Measurements from ENCODE around the gene KASH5. TPM values are rescaled to one million over a fixed set of nuclear protein-coding genes. Genes with fewer than 3 reads are reported as not detected.

The KASH5 gene
- total and polyA plus RNA-seq, 12 donors: not detected

DNA sequence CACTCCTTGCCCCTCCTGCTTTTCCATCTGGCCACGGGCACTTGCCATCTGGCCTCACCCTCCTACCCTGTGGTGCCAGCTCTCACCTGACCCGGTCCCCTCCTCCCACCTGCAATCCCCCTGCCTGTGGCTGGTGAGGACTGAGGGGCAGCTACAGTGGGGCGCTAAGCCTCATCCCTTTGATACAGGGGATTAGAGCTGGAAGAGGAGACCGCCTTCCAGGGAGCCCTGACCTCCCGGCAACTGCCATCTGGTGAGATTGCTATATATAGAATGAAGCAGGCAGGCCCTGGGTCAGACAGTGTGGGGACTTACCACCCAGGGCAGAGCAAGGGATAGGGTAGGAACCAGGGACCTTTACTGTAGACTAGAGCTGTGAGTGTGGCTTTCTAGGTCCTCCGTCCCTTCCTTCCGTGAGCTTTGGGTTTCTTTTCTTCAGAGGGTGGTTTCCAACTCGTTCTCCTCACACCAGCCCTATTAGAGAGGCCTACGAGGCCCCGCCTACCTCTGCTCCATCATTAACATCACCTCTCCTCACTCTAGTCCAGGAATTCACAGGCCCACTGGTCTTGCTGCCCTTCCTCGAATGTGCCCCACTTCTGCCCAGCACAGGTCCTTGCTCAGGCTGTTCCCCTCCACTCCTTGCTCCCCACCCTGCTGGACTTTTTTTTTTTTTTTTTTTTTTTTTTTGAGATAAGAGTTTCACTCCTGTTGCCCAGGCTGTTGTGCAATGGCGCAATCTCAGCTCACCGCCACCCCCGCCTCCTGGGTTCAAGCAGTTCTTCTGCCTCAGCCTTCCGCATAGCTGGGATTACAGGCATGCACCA lies 7.7 kb downstream of the KASH5 start:
- Histone ChIP-seq H3K36me3 (no peaks in the 10 kb centered on the region), H3K4me1 (peaks cover 0 to 6% (median 0%) of the 10 kb centered on the region in 9 donors), H3K27ac (no peak overlapping the region), H3K9me3 (no peaks in the 10 kb centered on the region), H3K4me3 (no peak overlapping the region), H3K27me3 (peaks cover 5 to 33% (median 9%) of the 10 kb centered on the region in 7 donors)
- no peak for ATAC-seq
- TF ChIP-seq, protein P1, sequence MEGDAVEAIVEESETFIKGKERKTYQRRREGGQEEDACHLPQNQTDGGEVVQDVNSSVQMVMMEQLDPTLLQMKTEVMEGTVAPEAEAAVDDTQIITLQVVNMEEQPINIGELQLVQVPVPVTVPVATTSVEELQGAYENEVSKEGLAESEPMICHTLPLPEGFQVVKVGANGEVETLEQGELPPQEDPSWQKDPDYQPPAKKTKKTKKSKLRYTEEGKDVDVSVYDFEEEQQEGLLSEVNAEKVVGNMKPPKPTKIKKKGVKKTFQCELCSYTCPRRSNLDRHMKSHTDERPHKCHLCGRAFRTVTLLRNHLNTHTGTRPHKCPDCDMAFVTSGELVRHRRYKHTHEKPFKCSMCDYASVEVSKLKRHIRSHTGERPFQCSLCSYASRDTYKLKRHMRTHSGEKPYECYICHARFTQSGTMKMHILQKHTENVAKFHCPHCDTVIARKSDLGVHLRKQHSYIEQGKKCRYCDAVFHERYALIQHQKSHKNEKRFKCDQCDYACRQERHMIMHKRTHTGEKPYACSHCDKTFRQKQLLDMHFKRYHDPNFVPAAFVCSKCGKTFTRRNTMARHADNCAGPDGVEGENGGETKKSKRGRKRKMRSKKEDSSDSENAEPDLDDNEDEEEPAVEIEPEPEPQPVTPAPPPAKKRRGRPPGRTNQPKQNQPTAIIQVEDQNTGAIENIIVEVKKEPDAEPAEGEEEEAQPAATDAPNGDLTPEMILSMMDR (IDR thresholded peaks at IDR 0.05): no peak
- intact Hi-C loops (cut with DNase I): loop anchor here in 1 of 10 donors (10.0 kb wide), 1 partner anchor 149 kb away; no protein-coding TSS in a partner anchor
- no peak for DNase-seq
- WGBS, 2 donors: 75% methylated on average over 15 of the region's 15 CpGs

DNA sequence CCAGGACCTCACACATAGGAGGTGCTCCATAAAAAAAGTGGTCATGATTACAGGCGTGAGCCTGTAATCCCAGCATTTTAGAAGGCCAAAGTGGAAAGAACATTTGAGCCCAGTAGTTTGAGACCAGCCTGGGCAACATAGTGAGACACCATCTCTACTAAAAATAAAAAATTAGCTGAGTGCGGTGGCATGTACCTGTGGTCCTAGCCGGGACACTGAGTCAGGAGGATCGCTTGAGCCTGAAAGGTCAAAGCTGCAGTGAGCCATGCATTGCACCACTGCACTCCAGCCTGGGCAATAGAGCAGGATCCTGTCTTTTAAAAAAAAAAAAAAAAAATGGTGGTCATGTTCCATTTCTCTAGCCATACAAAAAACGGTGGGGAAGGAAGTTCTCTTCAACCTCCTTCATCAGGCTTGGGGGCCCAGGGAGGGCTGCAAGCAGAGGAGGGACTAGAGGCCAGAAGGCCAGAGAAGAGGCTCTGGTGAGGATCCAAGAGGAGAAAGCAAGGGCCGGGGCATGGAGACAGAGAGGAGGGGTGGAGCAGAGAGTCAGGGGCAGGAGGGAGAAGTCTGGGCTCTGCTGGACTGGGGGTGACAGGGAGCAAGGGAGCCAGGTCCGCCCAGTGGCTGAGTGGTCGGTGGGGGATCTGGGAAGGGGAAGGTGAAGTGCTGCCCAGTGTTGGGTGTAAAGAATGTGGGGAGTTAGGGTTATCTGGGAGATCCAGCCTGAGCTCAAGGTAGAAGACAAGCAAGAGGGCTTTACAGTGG lies 8.9 kb downstream of the KASH5 start:
- peaks cover 5 to 30% (median 9%) of the 10 kb centered on the region in 7 donors for H3K27me3 ChIP-seq
- intact Hi-C loops (cut with DNase I): loop anchor here in 1 of 10 donors (10.0 kb wide), 1 partner anchor 148 kb away; no protein-coding TSS in a partner anchor
- H3K4me3 ChIP-seq: no peak overlapping the region
- no peaks in the 10 kb centered on the region for H3K36me3 ChIP-seq
- no peak for ATAC-seq
- no peak for DNase-seq
- H3K9me3 ChIP-seq: no peaks in the 10 kb centered on the region
- TF ChIP-seq, protein P1 (IDR thresholded peaks at IDR 0.05): no peak
- H3K27ac ChIP-seq: no peak overlapping the region
- WGBS, 2 donors: 80 to 81% methylated on average over 8 of the region's 8 CpGs
- H3K4me1 ChIP-seq: peaks cover 0 to under 1% (median 0%) of the 10 kb centered on the region in 9 donors

DNA sequence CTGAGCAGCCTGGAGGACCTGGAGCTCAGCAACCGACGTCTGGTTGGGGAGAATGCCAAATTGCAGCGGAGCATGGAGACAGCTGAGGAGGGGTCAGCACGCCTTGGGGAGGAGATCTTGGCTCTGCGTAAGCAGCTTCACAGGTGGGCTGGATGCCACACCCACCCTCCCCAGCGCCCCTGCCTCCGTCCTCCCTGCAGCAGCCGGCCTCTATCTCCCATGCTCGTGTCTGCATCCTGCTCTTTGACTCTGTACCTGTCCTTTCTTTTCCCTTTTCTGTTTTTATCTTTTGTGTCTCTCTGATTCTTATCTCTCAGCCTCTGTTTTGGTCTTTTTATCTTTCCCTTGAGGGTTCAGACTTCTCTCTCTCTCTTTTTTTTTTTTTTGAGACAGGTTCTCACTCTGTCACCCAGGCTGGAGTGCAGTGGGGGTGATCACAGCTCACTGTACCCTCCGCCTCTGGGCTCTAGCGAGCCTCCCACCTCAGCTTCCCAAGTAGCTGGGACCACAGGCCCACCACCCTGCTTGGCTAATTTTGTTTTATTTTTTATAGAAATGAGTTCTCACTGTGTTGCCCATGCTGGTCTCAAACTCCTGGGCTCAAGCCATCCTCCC lies 10.1 kb downstream of the KASH5 start:
- Histone ChIP-seq H3K4me1 (no peaks in the 10 kb centered on the region), H3K27ac (no peak overlapping the region), H3K4me3 (no peak overlapping the region), H3K27me3 (peaks cover 0 to 37% (median 9%) of the 10 kb centered on the region in 7 donors), H3K36me3 (no peaks in the 10 kb centered on the region), H3K9me3 (no peaks in the 10 kb centered on the region)
- TF ChIP-seq, protein P1 (IDR thresholded peaks at IDR 0.05): no peak
- DNase-seq: no peak
- intact Hi-C loops (cut with DNase I): loop anchor here in 1 of 10 donors (10.0 kb wide), 1 partner anchor 147 kb away; no protein-coding TSS in a partner anchor
- WGBS, 2 donors: 69 to 70% methylated on average over 11 of the region's 11 CpGs
- no peak for ATAC-seq

DNA sequence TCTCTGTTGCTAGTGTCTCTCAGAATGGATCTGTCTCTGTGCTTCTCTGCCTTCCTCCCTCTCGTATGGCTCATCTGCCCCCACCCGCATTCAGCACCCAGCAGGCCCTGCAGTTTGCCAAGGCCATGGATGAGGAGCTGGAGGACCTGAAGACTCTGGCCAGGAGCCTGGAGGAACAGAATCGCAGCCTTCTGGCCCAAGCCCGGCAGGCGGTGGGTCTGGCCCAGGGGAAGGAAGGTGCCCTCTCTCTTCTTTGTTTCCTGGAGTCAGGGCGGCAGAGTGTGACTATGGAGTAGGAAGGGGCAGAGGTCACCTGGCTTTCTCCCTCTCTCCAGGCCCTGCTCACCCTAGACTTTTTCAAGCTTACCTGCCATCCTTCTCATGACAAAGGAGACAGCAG lies 10.9 kb downstream of the KASH5 start:
- DNase-seq (no peak), ATAC-seq (no peak)
- Histone ChIP-seq H3K27me3 (peaks cover 0 to 33% (median 9%) of the 10 kb centered on the region in 7 donors), H3K9me3 (no peaks in the 10 kb centered on the region), H3K4me1 (no peaks in the 10 kb centered on the region), H3K27ac (no peak overlapping the region), H3K4me3 (no peak overlapping the region), H3K36me3 (no peaks in the 10 kb centered on the region)
- intact Hi-C loops (cut with DNase I): loop anchor here in 1 of 10 donors (10.0 kb wide), 1 partner anchor 146 kb away; no protein-coding TSS in a partner anchor
- TF ChIP-seq, protein P1 (IDR thresholded peaks at IDR 0.05): no peak
- WGBS, 2 donors: 82% methylated on average over 6 of the region's 6 CpGs

Measured in heart right ventricle (tissue), 16 donors.